HCT116 (cell line): ENCODE measurements around the gene TFF1. TPM values are rescaled to one million over a fixed set of nuclear protein-coding genes. Genes with fewer than 3 reads are reported as not detected.

Experiments used
- ATAC-seq: fragments of 200-7000 bp; cut with Tn5 transposase; 2 replicates; pipeline ENCODE4 v1.9.1; 2020; ENCODE audit warnings: mild to moderate bottlenecking, moderate library complexity
- BruUV-seq: library from RNA; stranded (reverse); fragments of 400-500 nt; replicated peaks from 2 replicates; lab custom pipeline; 2021; lab: Mats Ljungman, UMichigan
- CTCF ChIA-PET: fragments of 300-600 bp; sonication (Branson Sonifier 250); formaldehyde crosslinking; loops from one replicate; lab custom pipeline; 2021; ENCODE audit warnings: antibody characterized with exemption; lab: Charles Lee
- POLR2A ChIA-PET: fragments of 300-600, 350-600 bp; sonication (Branson Sonifier 250); formaldehyde crosslinking; loops from one replicate; lab custom pipeline; 2021; ENCODE audit warnings: antibody characterized with exemption; lab: Charles Lee
- RAD21 ChIA-PET, 2 experiments: fragments of 300-600 bp; sonication (Branson Sonifier 250); formaldehyde crosslinking; loops; one replicate each; lab custom pipeline; 2023; ENCODE audit warnings: low total read pairs in 2 of 2; ENCODE audit not compliant: uncharacterized antibody in 2 of 2, unreplicated experiment in 2 of 2, low non-redundant PET in 1 of 2; lab: Charles Lee
- DNase-seq: peaks from one replicate; pipeline ENCODE4 v3.0.0-alpha.2; 2010; ENCODE audit warnings: low read depth, low spot score
- H2AFZ ChIP-seq: fragments of 200-600 bp; shearing (Covaris generic), sonication (generic); 2 replicates; pipeline ENCODE4 v1.6.1; 2017; ENCODE audit warnings: low read depth, mixed run types, mixed read lengths, antibody characterized with exemption, low read length; ENCODE audit not compliant: poor library complexity, severe bottlenecking
- H3K27ac ChIP-seq: 2 replicates; pipeline ENCODE4 v1.5.1; 2012; ENCODE audit warnings: low read depth, low read length
- H3K27me3 ChIP-seq: fragments of 200-600 bp; sonication (generic); 2 replicates; pipeline ENCODE4 v1.6.1; 2016; ENCODE audit warnings: mixed run types, low read length, mixed read lengths; ENCODE audit not compliant: insufficient read depth
- H3K36me3 ChIP-seq, 2 experiments: fragments of 200-500 bp in 1 of 2; fragments of 200-600 bp in 1 of 2; sonication (Bioruptor generic) in 1 of 2; sonication (generic) in 1 of 2; 2 replicates each; pipeline versions ENCODE4 v1.5.1 to v1.6.1; 2014 to 2016; ENCODE audit warnings: low read length in 2 of 2, inconsistent platforms in 1 of 2, mixed read lengths in 1 of 2, mixed run types in 1 of 2; ENCODE audit not compliant: insufficient read depth in 2 of 2, control insufficient read depth in 1 of 2
- H3K4me1 ChIP-seq, 2 experiments: fragments of 200-600 bp in 1 of 2; sonication (generic) in 1 of 2; 2 replicates each; pipeline versions ENCODE4 v1.5.1 to v1.6.1; 2012 to 2017; ENCODE audit warnings: low read length in 2 of 2, inconsistent platforms in 1 of 2, mild to moderate bottlenecking in 1 of 2, mixed read lengths in 1 of 2, mixed run types in 1 of 2, moderate library complexity in 1 of 2; ENCODE audit not compliant: insufficient read depth in 2 of 2, control insufficient read depth in 1 of 2
- H3K4me2 ChIP-seq: fragments of 200-600 bp; sonication (generic); 2 replicates; pipeline ENCODE4 v1.6.1; 2017; ENCODE audit warnings: mixed run types, low read length, mixed read lengths
- H3K4me3 ChIP-seq, 2 experiments: fragments of 200-600 bp in 1 of 2; sonication (generic) in 1 of 2; replicated peaks in 1 of 2; 2 replicates each; pipeline ENCODE4 v1.5.1; 2011 to 2016; ENCODE audit warnings: low read length in 2 of 2, control low read depth in 1 of 2, low read depth in 1 of 2, mild to moderate bottlenecking in 1 of 2, mixed read lengths in 1 of 2, mixed run types in 1 of 2
- H3K79me2 ChIP-seq: fragments of 200-600 bp; sonication (generic); 2 replicates; pipeline ENCODE4 v1.6.1; 2017; ENCODE audit warnings: mild to moderate bottlenecking, mixed run types, low read length, moderate library complexity, mixed read lengths; ENCODE audit not compliant: insufficient read depth
- H3K9ac ChIP-seq: fragments of 200-600 bp; sonication (generic); 2 replicates; pipeline ENCODE4 v1.6.1; 2016; ENCODE audit warnings: low read length, mixed read lengths
- H3K9me2 ChIP-seq: fragments of 200-600 bp; sonication (generic), shearing (Covaris generic); 2 replicates; pipeline ENCODE4 v1.6.1; 2017; ENCODE audit warnings: mixed run types, mild to moderate bottlenecking, moderate library complexity; ENCODE audit not compliant: insufficient read depth
- H3K9me3 ChIP-seq, 2 experiments: fragments of 200-500 bp in 1 of 2; fragments of 200-600 bp in 1 of 2; sonication (Bioruptor generic) in 1 of 2; sonication (generic) in 1 of 2; 2 replicates each; pipeline ENCODE4 v1.6.1; 2014 to 2017; ENCODE audit warnings: low read length in 2 of 2, mixed read lengths in 2 of 2, inconsistent platforms in 1 of 2, low read depth in 1 of 2, mild to moderate bottlenecking in 1 of 2, mixed run types in 1 of 2, moderate library complexity in 1 of 2; ENCODE audit not compliant: control insufficient read depth in 1 of 2, insufficient read depth in 1 of 2
- H4K20me1 ChIP-seq: fragments of 200-600 bp; sonication (generic), shearing (Covaris generic); 2 replicates; pipeline ENCODE4 v1.6.1; 2017; ENCODE audit warnings: mixed run types, mild to moderate bottlenecking, moderate library complexity; ENCODE audit not compliant: insufficient read depth
- ATF3 ChIP-seq: IDR thresholded peaks from 2 replicates; pipeline ENCODE4 v1.6.1; 2012
- CBX3 ChIP-seq: IDR thresholded peaks from 2 replicates; pipeline ENCODE4 v1.6.1; 2012; ENCODE audit warnings: low read depth
- CEBPB ChIP-seq: IDR thresholded peaks from 2 replicates; pipeline ENCODE4 v1.6.1; 2012; ENCODE audit warnings: low read depth
- EGR1 ChIP-seq: IDR thresholded peaks from 2 replicates; pipeline ENCODE4 v1.6.1; 2012; ENCODE audit warnings: low read depth
- EZH2 ChIP-seq: fragments of 200-600 bp; sonication (generic); IDR thresholded peaks from 2 replicates; pipeline ENCODE4 v1.6.1; 2017; ENCODE audit warnings: antibody characterized with exemption, mixed run types
- EZH2phosphoT487 ChIP-seq: fragments of 200-600 bp; IDR thresholded peaks from 2 replicates; pipeline ENCODE4 v1.6.1; 2018; ENCODE audit warnings: antibody characterized with exemption, borderline replicate concordance
- FOSL1 ChIP-seq: IDR thresholded peaks from 2 replicates; pipeline ENCODE4 v1.6.1; 2012; ENCODE audit warnings: low read depth
- JUND ChIP-seq: IDR thresholded peaks from 2 replicates; pipeline ENCODE4 v1.6.1; 2012
- POLR2A ChIP-seq: IDR thresholded peaks from 2 replicates; pipeline ENCODE4 v1.7.0; 2011; ENCODE audit warnings: borderline replicate concordance; ENCODE audit not compliant: insufficient read depth, insufficient read length; ENCODE audit errors: extremely low read depth
- POLR2AphosphoS5 ChIP-seq: IDR thresholded peaks from 2 replicates; pipeline ENCODE4 v1.6.1; 2011; ENCODE audit warnings: mild to moderate bottlenecking, low read depth, low read length, moderate library complexity
- RAD21 ChIP-seq: IDR thresholded peaks from 2 replicates; pipeline ENCODE4 v1.6.1; 2012; ENCODE audit warnings: low read depth, mild to moderate bottlenecking
- REST ChIP-seq: IDR thresholded peaks from 2 replicates; pipeline ENCODE4 v1.6.1; 2012; ENCODE audit warnings: low read depth
- SIN3A ChIP-seq: IDR thresholded peaks from 2 replicates; pipeline ENCODE4 v1.6.1; 2012; ENCODE audit warnings: low read depth
- SP1 ChIP-seq: IDR thresholded peaks from 2 replicates; pipeline ENCODE4 v1.6.1; 2012; ENCODE audit warnings: low read depth
- SRF ChIP-seq: IDR thresholded peaks from 2 replicates; pipeline ENCODE4 v1.6.1; 2012; ENCODE audit warnings: low read depth
- ZFX ChIP-seq: fragments of 450-650 bp; IDR thresholded peaks from 2 replicates; pipeline ENCODE4 v1.6.1; 2017
- ZNF274 ChIP-seq: fragments of 200-500 bp; sonication (Bioruptor generic); IDR thresholded peaks from 2 replicates; pipeline ENCODE4 v1.6.1; 2014; ENCODE audit warnings: mild to moderate bottlenecking, low read depth, low read length, inconsistent platforms
- intact Hi-C: fragments of 100-400 bp; cut with micrococcal nuclease; formaldehyde crosslinking; loops from 2 replicates; pipeline ENCODE4 v1.10.0; 2022
- total RNA-seq: library from RNA; stranded (reverse); gene quantifications from one replicate; pipeline ENCODE4 v1.2.1, GENCODE V29; 2021; ENCODE audit not compliant: unreplicated experiment
- TF ChIP-seq, protein P1 (sequence below): IDR thresholded peaks from 2 replicates; pipeline ENCODE4 v1.6.1; 2012
- TF ChIP-seq, protein P2 (sequence below): IDR thresholded peaks from 2 replicates; pipeline ENCODE4 v1.6.1; 2011; ENCODE audit warnings: mild to moderate bottlenecking, low read length, moderate library complexity; ENCODE audit not compliant: insufficient replicate concordance; ENCODE audit errors: extremely low read depth

Gene TFF1
- total RNA-seq, 1 experiment from 2014 or later = 0.61 TPM

DNA sequence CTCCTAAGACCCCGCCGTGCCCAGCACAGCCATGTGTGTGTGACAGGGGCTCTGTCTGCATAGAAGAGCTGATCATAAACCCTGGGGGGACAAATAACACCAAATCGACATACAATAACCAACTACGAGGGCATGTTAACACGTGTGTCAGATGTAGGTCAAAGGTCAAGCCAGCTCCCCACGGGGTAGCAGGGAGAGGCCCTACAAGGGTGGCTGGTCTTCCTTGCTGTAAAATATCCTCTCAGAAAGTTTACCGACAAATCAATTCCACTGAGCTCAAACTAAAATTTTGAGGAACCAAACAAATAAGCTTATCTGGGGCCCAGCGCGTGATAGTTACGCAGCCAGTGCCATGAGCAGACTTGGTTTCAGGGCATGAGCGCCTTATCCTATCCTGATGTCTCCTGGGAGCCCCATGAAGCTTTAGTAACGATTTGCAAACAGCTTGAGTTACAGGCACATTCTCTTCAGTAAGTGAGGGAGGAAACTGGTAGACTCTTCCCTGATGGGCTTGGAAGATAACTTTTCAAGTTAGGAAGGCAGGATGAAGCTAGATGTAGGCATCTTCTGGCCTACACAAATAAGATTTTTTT lies 32.2 kb upstream of the TFF1 start (continued):
- TF ChIP-seq POLR2A = no peak
- no peak for TF ChIP-seq ZFX
- TF ChIP-seq, protein P1, sequence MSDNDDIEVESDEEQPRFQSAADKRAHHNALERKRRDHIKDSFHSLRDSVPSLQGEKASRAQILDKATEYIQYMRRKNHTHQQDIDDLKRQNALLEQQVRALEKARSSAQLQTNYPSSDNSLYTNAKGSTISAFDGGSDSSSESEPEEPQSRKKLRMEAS = no peak
- TF ChIP-seq POLR2AphosphoS5 = no peak

DNA sequence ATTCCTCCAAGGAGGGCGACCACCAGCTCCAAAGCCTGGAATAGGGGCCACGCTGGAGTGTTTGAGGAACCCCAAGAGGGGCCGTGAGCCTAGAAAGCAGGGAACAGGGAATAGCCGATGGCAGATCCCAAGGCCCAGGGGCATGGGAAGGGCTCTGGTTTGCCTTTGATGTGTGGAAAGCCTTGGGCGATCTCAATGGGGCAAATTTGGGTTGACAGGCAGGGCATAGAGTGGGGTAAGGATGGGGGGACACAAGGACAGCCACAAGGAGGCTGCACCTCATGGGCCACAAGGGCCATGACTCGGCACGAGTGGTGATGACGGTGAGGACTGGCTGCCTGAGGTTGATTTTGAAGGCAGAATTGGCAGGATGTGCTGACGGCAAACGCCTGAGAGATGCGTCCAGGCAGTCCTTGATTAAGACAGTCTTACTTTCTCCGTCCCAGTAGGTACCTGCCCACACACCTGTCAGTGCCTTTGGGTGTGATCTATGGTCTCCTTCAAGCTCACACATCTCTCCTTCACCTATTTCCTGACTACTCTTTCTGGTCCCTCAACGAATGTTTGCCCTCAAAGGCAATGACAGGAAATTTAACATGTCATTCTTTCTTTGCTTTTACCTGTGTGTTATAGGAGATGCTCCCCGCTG lies 31.5 kb upstream of the TFF1 start:
- ChIA-PET CTCF (interaction anchor here (1.4 kb wide), 1 partner anchor 13 kb away, joined by 4 read pairs; no protein-coding TSS in a partner anchor), POLR2A (no interaction called here)
- ATAC-seq = no peak
- no peak for TF ChIP-seq POLR2A
- no peak for TF ChIP-seq JUND
- no peak for TF ChIP-seq FOSL1
- TF ChIP-seq SP1 = no peak
- TF ChIP-seq ATF3 = no peak
- TF ChIP-seq REST = no peak
- no peak for TF ChIP-seq RAD21
- no peak for TF ChIP-seq POLR2AphosphoS5
- no peak for TF ChIP-seq ZFX
- no peak for TF ChIP-seq ZNF274
- TF ChIP-seq CEBPB = no peak
- TF ChIP-seq SIN3A = no peak
- no peak for TF ChIP-seq EGR1
- no peak for TF ChIP-seq SRF
- TF ChIP-seq EZH2 = no peak
- TF ChIP-seq CBX3 = no peak
- no peak for TF ChIP-seq EZH2phosphoT487
- TF ChIP-seq, protein P2, sequence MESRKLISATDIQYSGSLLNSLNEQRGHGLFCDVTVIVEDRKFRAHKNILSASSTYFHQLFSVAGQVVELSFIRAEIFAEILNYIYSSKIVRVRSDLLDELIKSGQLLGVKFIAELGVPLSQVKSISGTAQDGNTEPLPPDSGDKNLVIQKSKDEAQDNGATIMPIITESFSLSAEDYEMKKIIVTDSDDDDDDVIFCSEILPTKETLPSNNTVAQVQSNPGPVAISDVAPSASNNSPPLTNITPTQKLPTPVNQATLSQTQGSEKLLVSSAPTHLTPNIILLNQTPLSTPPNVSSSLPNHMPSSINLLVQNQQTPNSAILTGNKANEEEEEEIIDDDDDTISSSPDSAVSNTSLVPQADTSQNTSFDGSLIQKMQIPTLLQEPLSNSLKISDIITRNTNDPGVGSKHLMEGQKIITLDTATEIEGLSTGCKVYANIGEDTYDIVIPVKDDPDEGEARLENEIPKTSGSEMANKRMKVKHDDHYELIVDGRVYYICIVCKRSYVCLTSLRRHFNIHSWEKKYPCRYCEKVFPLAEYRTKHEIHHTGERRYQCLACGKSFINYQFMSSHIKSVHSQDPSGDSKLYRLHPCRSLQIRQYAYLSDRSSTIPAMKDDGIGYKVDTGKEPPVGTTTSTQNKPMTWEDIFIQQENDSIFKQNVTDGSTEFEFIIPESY = no peak

More for the DNA sequence above, 31.5 kb upstream of the TFF1 start:
- no peaks in the 10 kb centered on the region for H4K20me1 ChIP-seq
- no peak overlapping the region for H3K4me2 ChIP-seq
- H3K79me2 ChIP-seq = no peaks in the 10 kb centered on the region
- no peak for DNase-seq
- intact Hi-C loops = no loop called here
- no peak overlapping the region for H3K9ac ChIP-seq
- H3K9me2 ChIP-seq = no peaks in the 10 kb centered on the region
- no peaks in the 10 kb centered on the region for H3K36me3 ChIP-seq
- no peak overlapping the region for H3K4me3 ChIP-seq
- RAD21 ChIA-PET = no interaction called here
- no peaks in the 10 kb centered on the region for H3K9me3 ChIP-seq
- H3K4me1 ChIP-seq = no peaks in the 10 kb centered on the region
- no peak overlapping the region for H3K27ac ChIP-seq
- BruUV-seq = no TSS peak
- no peak overlapping the region for H2AFZ ChIP-seq
- no peaks in the 10 kb centered on the region for H3K27me3 ChIP-seq
